Activated T-helper 1 cell treated with anti-CD3 and anti-CD28 coated beads, Interleukin-12 subunit alpha, Interleukin-12 subunit beta, Interleukin-2, Interleukin-4 antibody, amounts not matched to agents 30 ng/mL and 10 ng/mL and 1 ng/mL, durations not matched to agents 14 hours and 24 hours and 36 hours (primary cell): ENCODE results near the gene SEMA3D. TPM values are rescaled to one million over a fixed set of nuclear protein-coding genes. Genes with fewer than 3 reads are reported as not detected.
"Not testable (repeated sequence)": the region's sequence is repeated elsewhere in the genome, so short reads cannot be mapped to it uniquely, and the experiment has no call there.

Source experiments
- DNase-seq: peaks from one replicate; pipeline ENCODE4 v3.0.0; 2021; ENCODE audit warnings: low spot score
- H3K27ac Mint-ChIP-seq: one replicate; pipeline ENCODE4 v1.8.0; 2021; ENCODE audit warnings: mild to moderate bottlenecking, mixed read lengths
- H3K27me3 Mint-ChIP-seq: one replicate; pipeline ENCODE4 v1.8.0; 2022; ENCODE audit warnings: mild to moderate bottlenecking, moderate library complexity, mixed read lengths; ENCODE audit not compliant: insufficient read depth
- H3K36me3 Mint-ChIP-seq: one replicate; pipeline ENCODE4 v1.8.0; 2021; ENCODE audit warnings: low read depth, mixed read lengths
- H3K4me1 Mint-ChIP-seq: one replicate; pipeline ENCODE4 v1.8.0; 2021; ENCODE audit warnings: low read depth, mixed read lengths
- H3K4me3 Mint-ChIP-seq: one replicate; pipeline ENCODE4 v1.8.0; 2021; ENCODE audit warnings: mild to moderate bottlenecking, moderate library complexity, mixed read lengths
- H3K9me3 Mint-ChIP-seq: one replicate; pipeline ENCODE4 v1.8.0; 2021; ENCODE audit warnings: mixed read lengths
- intact Hi-C: fragments of 100-400 bp; cut with micrococcal nuclease; formaldehyde crosslinking; loops from one replicate; pipeline ENCODE4 v1.15.1; 2024
- total RNA-seq: library from RNA; stranded (reverse); gene quantifications from 2 replicates; pipeline ENCODE4 v1.2.3, GENCODE V29; 2022

SEMA3D gene
- total RNA-seq, 1 donor from 2014 or later, result 0.60 TPM

DNA sequence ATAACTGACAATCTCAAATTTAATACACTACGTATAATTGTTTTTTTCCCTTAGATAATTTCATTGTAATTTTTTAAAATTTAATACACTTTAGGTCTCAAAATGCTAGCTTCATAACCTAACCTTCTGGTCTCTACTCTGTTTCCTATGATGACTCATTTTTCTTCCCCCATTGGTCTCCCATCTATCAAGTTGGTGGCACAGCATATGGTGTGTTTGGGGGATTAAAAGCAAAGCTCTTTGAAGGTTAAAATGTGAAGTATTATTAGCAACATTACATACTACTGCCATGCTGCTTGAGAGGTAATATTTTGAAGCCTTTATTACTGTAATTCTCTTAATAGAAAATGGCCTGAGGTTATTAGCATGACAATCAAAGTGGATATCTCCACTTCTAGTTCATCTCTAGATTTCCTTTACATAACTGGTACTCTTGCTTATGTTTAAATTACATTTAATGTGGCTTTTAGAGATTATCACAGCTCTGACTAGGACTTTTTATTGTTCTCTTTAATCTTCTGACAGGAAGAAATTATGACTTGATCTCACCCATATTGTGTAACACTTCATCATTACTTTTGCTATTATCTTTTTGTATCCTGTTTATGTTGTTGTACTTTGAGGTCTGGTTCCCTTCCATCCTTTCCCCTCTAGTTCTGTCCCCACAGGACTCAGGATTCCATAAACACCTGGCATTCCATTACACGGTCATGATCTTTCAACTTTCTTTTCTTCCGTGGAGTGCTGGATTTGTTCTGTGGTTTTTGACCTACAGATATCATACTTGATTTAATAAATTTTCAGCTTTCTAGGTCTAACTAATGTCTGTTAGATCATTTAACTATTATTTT is 185.1 kb downstream of the SEMA3D start:
- Mint-ChIP-seq H3K4me3 (no peak overlapping the region), H3K4me1 (peaks cover 9% of the 10 kb centered on the region), H3K27ac (no peak overlapping the region), H3K27me3 (no peaks in the 10 kb centered on the region), H3K9me3 (no peaks in the 10 kb centered on the region), H3K36me3 (no peaks in the 10 kb centered on the region)
- intact Hi-C loops, result no loop called here
- DNase-seq, result no peak

DNA sequence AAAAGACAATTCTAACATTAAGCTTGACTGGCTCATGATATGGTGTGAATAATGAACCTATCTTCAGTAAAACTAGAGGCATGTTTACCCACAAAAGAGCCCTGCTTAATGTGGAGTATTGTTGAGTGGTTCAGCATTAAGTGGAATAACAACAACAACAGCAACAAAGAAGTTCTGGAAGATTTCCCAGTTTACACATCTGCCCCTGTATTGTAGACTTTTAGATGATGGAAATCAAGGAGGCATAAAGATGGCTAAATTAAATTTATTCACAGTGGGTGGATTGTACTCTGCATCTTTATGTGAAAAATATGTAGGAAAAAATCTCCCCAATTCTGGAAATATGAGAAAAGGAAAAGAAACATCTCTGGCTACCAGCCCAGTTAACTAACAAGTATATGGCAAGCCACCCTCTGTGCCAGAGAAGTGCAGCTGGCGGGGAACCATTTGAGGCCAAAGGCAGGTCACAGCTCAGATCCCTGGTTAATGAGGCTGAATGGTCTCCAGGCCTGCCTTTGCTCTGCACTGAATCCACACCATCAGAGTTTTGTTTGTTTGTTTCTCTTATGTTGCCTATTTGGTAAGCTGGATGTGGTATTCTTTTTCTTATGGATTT is 186.0 kb downstream of the SEMA3D start:
- no peak overlapping the region for H3K27ac Mint-ChIP-seq
- H3K4me3 Mint-ChIP-seq, result no peak overlapping the region
- H3K9me3 Mint-ChIP-seq, result no peaks in the 10 kb centered on the region
- no peaks in the 10 kb centered on the region for H3K36me3 Mint-ChIP-seq
- DNase-seq, result no peak
- H3K4me1 Mint-ChIP-seq, result peaks cover 9% of the 10 kb centered on the region
- intact Hi-C loops, result no loop called here
- H3K27me3 Mint-ChIP-seq, result no peaks in the 10 kb centered on the region

DNA sequence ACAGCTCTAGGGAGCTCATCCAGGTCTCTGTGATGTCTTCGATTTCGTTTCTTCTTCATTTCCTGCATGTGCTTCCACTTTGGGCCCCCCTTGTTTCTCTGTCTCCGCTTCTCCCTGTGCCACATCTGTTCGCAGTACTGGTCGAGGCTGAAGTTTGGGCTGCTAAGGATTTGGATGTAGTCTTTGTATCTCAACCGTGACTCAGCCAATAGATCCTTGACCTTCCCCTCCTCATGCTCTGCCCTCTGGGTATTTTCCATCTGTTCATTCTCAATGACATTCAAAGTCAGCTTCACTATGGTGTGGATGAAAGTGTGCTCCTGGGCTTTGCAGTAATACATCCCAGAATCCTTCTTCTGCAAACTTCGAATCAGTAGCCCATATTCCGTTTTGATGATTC is 187.4 kb downstream of the SEMA3D start:
- no peaks in the 10 kb centered on the region for H3K9me3 Mint-ChIP-seq
- no peak overlapping the region for H3K27ac Mint-ChIP-seq
- peaks cover 9% of the 10 kb centered on the region for H3K4me1 Mint-ChIP-seq
- no peak for DNase-seq
- H3K36me3 Mint-ChIP-seq, result no peaks in the 10 kb centered on the region
- intact Hi-C loops, result no loop called here
- no peaks in the 10 kb centered on the region for H3K27me3 Mint-ChIP-seq
- H3K4me3 Mint-ChIP-seq, result no peak overlapping the region

DNA sequence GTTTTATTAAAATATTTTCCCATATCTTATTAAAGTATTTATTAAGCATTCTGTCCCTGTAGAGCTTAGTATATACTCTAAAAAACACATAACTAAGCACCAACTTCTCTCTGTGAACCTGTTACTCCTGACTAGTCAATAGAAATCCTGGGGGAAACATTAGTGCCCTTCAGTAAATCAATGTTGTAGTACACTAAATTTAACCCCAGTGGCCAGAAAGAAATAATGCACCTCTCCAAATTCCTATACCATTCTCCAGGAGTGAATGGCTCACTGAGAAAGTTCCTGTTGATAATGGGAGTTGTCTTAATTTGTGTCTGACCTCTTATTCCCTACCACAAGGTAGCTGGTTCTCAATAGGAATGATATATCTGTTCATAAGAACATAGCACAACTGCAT is 188.2 kb downstream of the SEMA3D start:
- Mint-ChIP-seq H3K27me3 (no peaks in the 10 kb centered on the region), H3K27ac (no peak overlapping the region), H3K4me3 (no peak overlapping the region), H3K9me3 (no peaks in the 10 kb centered on the region), H3K36me3 (no peaks in the 10 kb centered on the region), H3K4me1 (peaks cover 9% of the 10 kb centered on the region)
- no peak for DNase-seq
- intact Hi-C loops, result no loop called here

DNA sequence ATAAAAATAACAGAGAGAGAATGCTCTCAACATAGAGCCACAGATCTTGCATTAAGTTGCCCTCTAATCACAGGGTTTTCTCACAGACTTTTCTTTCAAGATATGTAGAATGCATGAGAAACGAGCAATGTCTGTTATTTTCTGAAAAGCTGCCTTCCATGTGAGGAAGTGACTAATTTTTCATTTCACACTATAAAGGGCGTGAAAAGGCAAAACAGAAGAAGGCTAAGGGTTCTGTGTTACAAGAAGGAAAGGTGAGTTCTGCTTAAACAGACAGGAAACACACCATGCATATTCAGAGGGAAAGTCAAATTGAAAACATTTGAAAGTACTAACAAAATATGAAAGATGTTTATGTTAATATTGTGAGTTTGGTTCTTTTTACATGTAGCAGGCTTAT is 189.2 kb downstream of the SEMA3D start:
- peak overlapping the region; percentile 49 for H3K27ac Mint-ChIP-seq
- no peak overlapping the region for H3K4me3 Mint-ChIP-seq
- no peak for DNase-seq
- intact Hi-C loops, result no loop called here
- no peaks in the 10 kb centered on the region for H3K36me3 Mint-ChIP-seq
- no peaks in the 10 kb centered on the region for H3K9me3 Mint-ChIP-seq
- H3K27me3 Mint-ChIP-seq, result no peaks in the 10 kb centered on the region
- peaks cover 9% of the 10 kb centered on the region for H3K4me1 Mint-ChIP-seq

DNA sequence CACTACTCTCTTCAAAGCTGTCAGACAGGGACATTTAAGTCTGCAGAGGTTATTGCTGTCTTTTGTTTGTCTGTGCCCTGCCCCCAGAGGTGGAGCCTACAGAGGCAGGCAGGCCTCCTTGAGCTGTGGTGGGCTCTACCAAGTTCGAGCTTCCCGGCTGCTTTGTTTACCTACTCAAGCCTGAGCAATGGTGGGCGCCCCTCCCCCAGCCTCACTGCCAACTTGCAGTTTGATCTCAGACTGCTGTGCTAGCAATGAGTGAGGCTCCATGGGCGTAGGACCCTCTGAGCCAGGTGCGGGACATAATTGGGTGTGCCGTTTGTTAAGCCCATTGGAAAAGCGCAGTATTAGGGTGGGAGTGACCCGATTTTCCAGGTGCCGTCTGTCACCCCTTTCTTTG is 193.9 kb downstream of the SEMA3D start:
- intact Hi-C loops, H3K9me3 Mint-ChIP-seq, DNase-seq, H3K27ac Mint-ChIP-seq, H3K36me3 Mint-ChIP-seq, H3K27me3 Mint-ChIP-seq, H3K4me3 Mint-ChIP-seq, H3K4me1 Mint-ChIP-seq: not testable (repeated sequence)

DNA sequence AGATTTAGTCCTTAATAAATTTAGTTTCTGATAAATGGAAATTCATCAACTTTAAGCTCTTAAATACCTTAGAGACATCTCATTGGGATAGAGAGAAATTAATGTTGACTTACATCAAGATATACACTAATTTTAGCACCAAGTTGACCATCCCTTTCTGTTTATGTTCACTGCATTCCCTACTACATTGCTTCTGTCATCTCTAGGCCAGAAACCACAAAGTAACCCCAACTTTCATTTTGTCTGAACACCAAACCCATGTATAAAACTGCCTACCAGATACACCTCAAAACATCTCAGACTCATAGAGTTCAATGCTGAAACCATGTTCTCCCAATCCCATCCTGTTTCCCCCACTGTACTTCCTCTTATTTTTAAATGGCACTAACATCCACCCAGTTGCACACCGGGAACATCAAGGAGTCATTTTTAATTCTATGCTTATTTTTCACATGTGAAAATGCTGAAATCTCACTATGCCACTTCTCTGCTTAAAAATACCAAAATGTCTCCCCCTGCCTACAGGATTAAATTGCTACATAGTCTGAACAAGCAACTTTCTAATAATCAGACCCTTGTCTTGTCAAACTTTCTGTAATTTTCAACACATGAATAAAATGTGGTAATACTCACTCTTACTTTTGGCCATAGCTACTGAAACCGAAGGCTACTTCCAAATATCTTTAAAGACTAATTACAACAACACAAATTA is 201.6 kb downstream of the SEMA3D start:
- Mint-ChIP-seq H3K36me3 (no peaks in the 10 kb centered on the region), H3K27ac (no peak overlapping the region), H3K4me3 (no peak overlapping the region), H3K9me3 (no peaks in the 10 kb centered on the region), H3K4me1 (peaks cover 11% of the 10 kb centered on the region), H3K27me3 (no peaks in the 10 kb centered on the region)
- no peak for DNase-seq
- intact Hi-C loops, result no loop called here

DNA sequence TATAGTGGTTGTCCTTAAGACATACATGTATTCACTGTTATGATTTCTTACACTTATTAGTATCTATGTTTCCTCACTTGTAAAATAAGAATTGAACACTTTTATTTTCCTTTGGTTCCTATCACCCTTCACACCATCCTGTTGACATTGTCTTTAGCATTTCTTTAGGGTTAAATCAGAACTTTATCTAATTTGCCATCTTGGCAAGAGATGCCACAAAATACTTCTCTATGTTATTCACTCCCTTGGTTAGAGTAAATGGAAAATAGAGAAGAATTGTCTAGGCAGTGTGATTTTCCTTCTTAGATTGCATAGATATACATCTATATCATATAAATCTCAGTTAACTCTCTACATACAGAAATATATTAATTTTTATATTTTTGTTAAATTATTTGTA is 204.7 kb downstream of the SEMA3D start:
- DNase-seq, result no peak
- Mint-ChIP-seq H3K27ac (no peak overlapping the region), H3K9me3 (no peaks in the 10 kb centered on the region), H3K4me3 (no peak overlapping the region), H3K4me1 (peaks cover 11% of the 10 kb centered on the region), H3K36me3 (no peaks in the 10 kb centered on the region), H3K27me3 (no peaks in the 10 kb centered on the region)
- intact Hi-C loops, result no loop called here

DNA sequence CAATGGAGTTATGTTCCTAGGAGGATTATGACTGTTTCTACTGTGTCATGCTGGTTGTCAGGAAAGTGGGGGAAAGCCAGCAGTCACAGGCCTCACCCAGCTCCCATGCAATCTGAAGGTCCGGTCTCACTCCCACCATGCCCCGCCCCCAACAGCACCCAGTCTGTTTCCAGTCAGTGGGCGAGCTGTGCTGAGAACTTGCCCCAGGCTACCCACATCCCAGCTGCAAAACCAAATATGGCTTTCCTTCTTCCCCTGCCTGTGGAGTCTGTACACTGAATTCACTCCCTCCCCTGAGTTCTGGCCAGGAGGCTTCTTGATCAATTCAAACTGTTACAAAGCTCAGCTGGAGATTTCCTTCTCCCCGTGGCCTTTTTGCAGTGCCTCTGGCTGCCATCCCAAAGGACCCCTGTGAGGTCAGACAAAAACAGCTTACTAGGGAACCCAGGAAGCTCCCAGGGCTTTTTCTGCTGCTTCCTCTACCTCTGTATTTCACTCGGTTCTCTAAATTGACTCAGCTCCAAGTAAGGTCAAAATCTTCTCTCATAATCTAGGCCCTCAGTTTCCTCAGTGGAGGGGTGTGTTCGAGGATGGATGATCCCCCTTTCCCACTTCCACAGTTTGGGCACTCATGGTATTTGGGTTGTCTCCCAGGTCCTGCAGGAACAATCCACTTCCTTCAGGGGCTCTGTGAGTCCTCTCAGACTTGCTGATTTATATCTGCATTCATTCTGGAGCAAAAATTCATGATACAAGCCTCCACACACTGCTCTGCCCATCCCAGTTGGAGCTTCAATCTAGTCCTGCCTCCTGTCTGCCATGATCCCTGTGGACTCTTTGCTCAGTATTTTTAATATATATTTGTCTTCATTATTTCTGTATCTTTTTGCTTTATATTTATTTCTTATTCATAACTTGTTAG is 205.5 kb downstream of the SEMA3D start:
- no peak overlapping the region for H3K27ac Mint-ChIP-seq
- no peak overlapping the region for H3K4me3 Mint-ChIP-seq
- peaks cover 11% of the 10 kb centered on the region for H3K4me1 Mint-ChIP-seq
- no peaks in the 10 kb centered on the region for H3K36me3 Mint-ChIP-seq
- DNase-seq, result no peak
- intact Hi-C loops, result no loop called here
- H3K27me3 Mint-ChIP-seq, result peaks cover 4% of the 10 kb centered on the region
- no peaks in the 10 kb centered on the region for H3K9me3 Mint-ChIP-seq

DNA sequence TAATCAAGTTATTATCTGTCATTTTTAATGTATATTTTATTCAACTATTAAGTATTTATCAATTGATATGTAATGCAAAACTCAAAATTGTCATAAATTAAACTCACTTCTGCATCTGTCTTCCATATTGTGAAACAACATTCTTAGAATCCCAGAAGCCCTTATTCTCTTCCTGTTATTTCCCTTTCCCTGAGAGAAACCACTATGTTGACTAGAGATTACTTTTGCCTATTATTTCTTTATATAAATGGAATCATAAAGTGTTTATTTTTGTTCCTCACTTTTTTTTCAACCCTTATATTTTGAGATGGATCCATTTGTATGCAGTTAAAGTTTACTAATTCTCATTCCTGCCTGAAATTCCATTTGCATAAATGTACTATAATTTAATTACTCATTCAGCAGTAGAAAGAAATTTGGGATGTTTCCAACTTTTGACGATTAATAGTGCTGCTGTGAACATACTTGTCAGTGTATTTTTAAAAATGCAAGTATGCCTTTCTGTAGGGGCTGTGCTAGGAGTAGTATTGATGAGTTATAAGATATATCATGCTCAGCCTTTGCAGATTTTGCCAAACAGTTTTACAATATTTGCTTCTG is 211.2 kb downstream of the SEMA3D start:
- DNase-seq, result no peak
- Mint-ChIP-seq H3K27ac (no peak overlapping the region), H3K4me1 (no peaks in the 10 kb centered on the region), H3K9me3 (no peaks in the 10 kb centered on the region), H3K27me3 (peaks cover 4% of the 10 kb centered on the region), H3K4me3 (no peak overlapping the region), H3K36me3 (no peaks in the 10 kb centered on the region)
- intact Hi-C loops, result no loop called here

DNA sequence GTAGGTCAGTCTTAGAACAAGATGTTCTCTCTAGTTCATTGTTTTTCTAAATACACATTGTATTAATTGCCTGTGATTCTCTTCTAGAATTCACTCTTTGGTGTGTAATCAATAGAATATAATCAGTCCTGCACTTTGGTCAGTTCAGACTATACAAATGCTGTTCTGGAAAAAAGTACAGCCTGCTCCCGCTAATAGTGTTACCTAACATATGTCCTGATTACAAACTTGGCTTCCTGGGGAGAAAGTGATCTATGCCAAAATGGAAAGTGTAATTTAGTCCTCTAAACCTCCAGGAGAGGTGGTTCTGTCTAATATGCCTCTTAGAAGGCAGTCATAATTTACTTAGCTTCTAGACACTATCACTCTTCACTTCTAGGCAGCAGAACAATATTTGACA is 215.5 kb downstream of the SEMA3D start:
- Mint-ChIP-seq H3K4me1 (no peaks in the 10 kb centered on the region), H3K4me3 (no peak overlapping the region), H3K9me3 (no peaks in the 10 kb centered on the region), H3K27me3 (no peaks in the 10 kb centered on the region), H3K27ac (no peak overlapping the region), H3K36me3 (no peaks in the 10 kb centered on the region)
- no peak for DNase-seq
- intact Hi-C loops, result no loop called here

DNA sequence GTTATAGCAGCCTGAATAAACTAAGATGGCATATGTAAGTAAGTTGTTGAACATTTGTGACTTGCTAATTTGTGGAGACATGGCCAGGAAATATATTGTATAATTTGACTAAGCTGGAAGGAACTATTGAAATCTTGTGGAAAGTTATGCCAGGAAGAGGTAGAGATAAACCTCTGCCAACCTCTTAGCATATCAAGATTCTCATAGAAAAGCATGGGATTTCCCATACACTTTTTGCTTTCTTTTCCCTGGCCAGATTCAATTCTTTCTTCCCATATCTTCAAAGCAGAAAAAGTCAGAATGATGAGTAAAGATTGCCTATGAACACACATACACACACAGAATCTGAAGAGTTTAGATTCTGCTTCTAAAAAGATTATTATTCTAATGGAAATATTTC is 216.2 kb downstream of the SEMA3D start:
- intact Hi-C loops, result no loop called here
- no peaks in the 10 kb centered on the region for H3K27me3 Mint-ChIP-seq
- no peaks in the 10 kb centered on the region for H3K9me3 Mint-ChIP-seq
- no peak for DNase-seq
- no peak overlapping the region for H3K27ac Mint-ChIP-seq
- H3K36me3 Mint-ChIP-seq, result no peaks in the 10 kb centered on the region
- H3K4me3 Mint-ChIP-seq, result no peak overlapping the region
- no peaks in the 10 kb centered on the region for H3K4me1 Mint-ChIP-seq
